Psoas muscle (tissue), 8 donors: ENCODE data around the gene TAS1R3. TPM values are rescaled to one million over a fixed set of nuclear protein-coding genes. Genes with fewer than 3 reads are reported as not detected.

ENCODE experiments used
- ATAC-seq, 4 donors: fragments of 200-7000 bp; cut with Tn5 transposase; one replicate each; pipeline ENCODE4 v1.9.1; 2020; ENCODE audit warnings: moderate library complexity in 3 of 4, mild to moderate bottlenecking in 2 of 4
- DNase-seq, 2 donors: peaks; one replicate each; pipeline ENCODE4 v3.0.0-alpha.2; 2020
- H3K27ac ChIP-seq: fragments of 200-600 bp; one replicate; pipeline ENCODE4 v1.8.0; 2022
- H3K27me3 ChIP-seq, 3 donors: fragments of 200-600 bp in 1 of 3; one replicate each; pipeline versions ENCODE4 v1.6.1 to v1.8.0; 2013 to 2022; ENCODE audit warnings: low read length in 2 of 3, mild to moderate bottlenecking in 2 of 3, moderate library complexity in 1 of 3; ENCODE audit not compliant: insufficient read depth in 3 of 3
- H3K36me3 ChIP-seq, 2 donors: fragments of 200-600 bp in 1 of 2; one replicate each; pipeline versions ENCODE4 v1.6.1 to v1.8.0; 2013 to 2022; ENCODE audit warnings: low read depth in 1 of 2, mild to moderate bottlenecking in 1 of 2, moderate library complexity in 1 of 2; ENCODE audit not compliant: insufficient read depth in 1 of 2
- H3K4me1 ChIP-seq: fragments of 200-600 bp; one replicate; pipeline ENCODE4 v1.8.0; 2022
- H3K4me3 ChIP-seq: fragments of 200-600 bp; one replicate; pipeline ENCODE4 v1.8.0; 2022; ENCODE audit warnings: mild to moderate bottlenecking
- H3K9me3 ChIP-seq: fragments of 200-600 bp; one replicate; pipeline ENCODE4 v1.8.0; 2022
- WGBS, 3 donors: extraction: QIAGEN DNeasy Blood & Tissue Kit; methylation state at CpG; one replicate each; pipeline versions ENCODE4 v1.1.6 to v1.1.7; 2013; 5-methylcytosine and 5-hydroxymethylcytosine counted together
- intact Hi-C, 2 donors: fragments of 100-400 bp; cut with DNase I; formaldehyde crosslinking; loops; one replicate each; pipeline versions ENCODE4 v1.11.0 to v1.14.2; 2022
- polyA plus RNA-seq, 3 donors: library from polyadenylated mRNA; stranded (reverse); fragments of 200-250 nt; gene quantifications; one replicate each; pipeline ENCODE4 v1.2.3, GENCODE V29; 2013
- total RNA-seq, 4 donors: library from RNA; stranded (reverse); fragmentation: NEBNext Ultra II Directional in 2 of 4; extraction: Animal tissue kit (Norgen Biotek cat#: 25700) in 2 of 4; gene quantifications; one replicate each; pipeline versions ENCODE4 v1.2.1 to v1.2.4, GENCODE V29; 2021 to 2023
- TF ChIP-seq, protein P1 (sequence below): fragments of 200-600 bp; IDR thresholded peaks from one replicate; pipeline ENCODE4 v1.8.0; 2022; ENCODE audit warnings: antibody characterized with exemption
- donor health status: healthy with polysubstance abuse.
- donor health status: DM: no; HTN: no; CAD: no; lungs with moderate emphysema.
- donor health status: Bipolar disorder and iron deficiency.
- donor health status: healthy.
- donor health status: DM: yes; HTN: yes; CAD: no.
- donor health status: DM: no; HTN: no; CAD: no.
- donor health status: DM: no; HTN: no; CAD: no.
- donor health status: DM: yes; HTN: yes; CAD: no.

The TAS1R3 gene
- total and polyA plus RNA-seq, 7 donors = 0.06 to 0.25 (median 0.09) TPM; not detected in 1

DNA sequence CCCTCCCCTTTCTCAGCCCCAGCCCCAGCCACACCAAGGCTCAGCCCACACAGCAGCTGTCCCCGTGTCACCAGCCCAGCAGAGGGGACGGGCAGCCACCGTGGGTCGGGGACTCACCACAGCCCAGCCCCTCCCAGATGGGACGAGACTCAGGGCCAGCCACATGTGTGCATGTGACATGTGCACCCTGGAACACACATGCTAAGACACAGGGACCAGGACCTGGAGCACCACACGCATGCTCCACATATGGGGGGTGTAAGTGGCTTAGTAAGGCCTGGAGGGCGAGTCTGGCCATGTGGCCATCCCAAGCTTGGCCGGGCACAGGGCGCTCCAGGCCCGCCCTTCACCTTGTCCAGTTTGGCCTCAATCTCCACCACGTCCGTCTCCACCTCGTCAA is 27.3 kb upstream of the TAS1R3 start:
- peak overlapping the region; percentile 67 for H3K27ac ChIP-seq
- ATAC-seq (no peak), DNase-seq (no peak)
- TF ChIP-seq, protein P1, sequence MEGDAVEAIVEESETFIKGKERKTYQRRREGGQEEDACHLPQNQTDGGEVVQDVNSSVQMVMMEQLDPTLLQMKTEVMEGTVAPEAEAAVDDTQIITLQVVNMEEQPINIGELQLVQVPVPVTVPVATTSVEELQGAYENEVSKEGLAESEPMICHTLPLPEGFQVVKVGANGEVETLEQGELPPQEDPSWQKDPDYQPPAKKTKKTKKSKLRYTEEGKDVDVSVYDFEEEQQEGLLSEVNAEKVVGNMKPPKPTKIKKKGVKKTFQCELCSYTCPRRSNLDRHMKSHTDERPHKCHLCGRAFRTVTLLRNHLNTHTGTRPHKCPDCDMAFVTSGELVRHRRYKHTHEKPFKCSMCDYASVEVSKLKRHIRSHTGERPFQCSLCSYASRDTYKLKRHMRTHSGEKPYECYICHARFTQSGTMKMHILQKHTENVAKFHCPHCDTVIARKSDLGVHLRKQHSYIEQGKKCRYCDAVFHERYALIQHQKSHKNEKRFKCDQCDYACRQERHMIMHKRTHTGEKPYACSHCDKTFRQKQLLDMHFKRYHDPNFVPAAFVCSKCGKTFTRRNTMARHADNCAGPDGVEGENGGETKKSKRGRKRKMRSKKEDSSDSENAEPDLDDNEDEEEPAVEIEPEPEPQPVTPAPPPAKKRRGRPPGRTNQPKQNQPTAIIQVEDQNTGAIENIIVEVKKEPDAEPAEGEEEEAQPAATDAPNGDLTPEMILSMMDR = no peak
- H3K4me3 ChIP-seq = no peak overlapping the region
- intact Hi-C loops = no loop called here
- no peaks in the 10 kb centered on the region for H3K9me3 ChIP-seq
- peaks cover 0 to 3% of the 10 kb centered on the region in 2 donors for H3K36me3 ChIP-seq
- WGBS, 3 donors = 65 to 74% (median 70%) methylated on average over 13 of the region's 13 CpGs
- peaks cover 33% of the 10 kb centered on the region for H3K4me1 ChIP-seq
- H3K27me3 ChIP-seq = no peaks in the 10 kb centered on the region

DNA sequence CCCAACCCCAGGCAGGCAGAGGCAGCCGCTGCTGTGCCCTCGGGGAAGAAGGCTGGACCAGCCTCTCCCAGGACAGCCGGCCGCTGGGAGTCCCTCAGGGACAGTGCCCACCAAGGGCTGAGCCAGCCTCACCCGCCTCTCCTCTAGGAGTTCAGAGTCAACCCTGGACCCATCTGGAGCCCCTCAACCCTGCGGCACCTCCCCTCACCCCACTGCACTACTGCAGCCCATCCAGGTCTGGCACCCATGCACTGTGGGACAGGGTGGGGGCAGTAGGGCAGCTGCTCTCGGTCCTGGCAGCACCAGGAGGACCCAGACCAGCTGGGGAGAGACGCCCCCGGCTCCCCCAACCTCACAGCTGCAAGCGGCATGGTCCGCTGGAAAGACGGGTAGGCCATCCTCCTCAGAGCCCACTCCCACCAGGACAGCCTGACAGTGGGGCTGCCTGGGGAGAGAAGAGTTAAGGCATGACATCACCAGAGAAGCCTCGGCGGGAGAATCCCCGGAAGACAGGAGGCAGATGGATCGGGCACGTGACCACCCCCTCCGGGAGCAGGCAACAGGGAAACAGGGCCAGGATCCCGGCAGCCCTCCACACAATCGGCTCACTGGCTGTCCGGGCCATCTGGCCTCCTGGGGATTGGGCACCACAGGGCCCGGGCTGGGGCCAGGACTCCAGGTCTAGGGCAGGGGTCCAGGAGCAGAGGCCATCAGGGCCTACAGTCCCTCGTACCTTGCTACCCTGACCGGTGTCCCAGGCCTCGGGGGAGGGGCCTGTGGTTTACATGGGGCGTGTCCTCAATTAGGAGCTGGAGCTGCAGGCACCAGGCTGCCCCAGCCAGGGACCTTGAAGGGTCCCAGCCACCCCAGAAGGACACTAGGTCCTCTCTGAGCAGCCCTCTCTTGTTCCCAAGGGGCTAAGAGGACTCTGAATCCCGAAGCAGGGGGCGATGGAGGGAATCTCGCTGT is 26.5 kb upstream of the TAS1R3 start:
- Histone ChIP-seq H3K36me3 (peaks cover 0 to 3% of the 10 kb centered on the region in 2 donors), H3K9me3 (no peaks in the 10 kb centered on the region), H3K27me3 (no peaks in the 10 kb centered on the region), H3K4me1 (peaks cover 42% of the 10 kb centered on the region), H3K4me3 (peak overlapping the region; percentile 93), H3K27ac (peak overlapping the region; percentile 67)
- peak; percentile 77 to 88 for DNase-seq
- intact Hi-C loops = loop anchor here in 1 of 2 donors (5.0 kb wide), 1 partner anchor 43 kb away; the partner anchor contains the start of gene DVL1
- 20 to 29% (median 21%) methylated on average over 28 to 29 of the region's 29 CpGs for WGBS, 3 donors
- TF ChIP-seq, protein P1 = no peak
- peak; percentile 4 to 27 (median 20) for ATAC-seq

DNA sequence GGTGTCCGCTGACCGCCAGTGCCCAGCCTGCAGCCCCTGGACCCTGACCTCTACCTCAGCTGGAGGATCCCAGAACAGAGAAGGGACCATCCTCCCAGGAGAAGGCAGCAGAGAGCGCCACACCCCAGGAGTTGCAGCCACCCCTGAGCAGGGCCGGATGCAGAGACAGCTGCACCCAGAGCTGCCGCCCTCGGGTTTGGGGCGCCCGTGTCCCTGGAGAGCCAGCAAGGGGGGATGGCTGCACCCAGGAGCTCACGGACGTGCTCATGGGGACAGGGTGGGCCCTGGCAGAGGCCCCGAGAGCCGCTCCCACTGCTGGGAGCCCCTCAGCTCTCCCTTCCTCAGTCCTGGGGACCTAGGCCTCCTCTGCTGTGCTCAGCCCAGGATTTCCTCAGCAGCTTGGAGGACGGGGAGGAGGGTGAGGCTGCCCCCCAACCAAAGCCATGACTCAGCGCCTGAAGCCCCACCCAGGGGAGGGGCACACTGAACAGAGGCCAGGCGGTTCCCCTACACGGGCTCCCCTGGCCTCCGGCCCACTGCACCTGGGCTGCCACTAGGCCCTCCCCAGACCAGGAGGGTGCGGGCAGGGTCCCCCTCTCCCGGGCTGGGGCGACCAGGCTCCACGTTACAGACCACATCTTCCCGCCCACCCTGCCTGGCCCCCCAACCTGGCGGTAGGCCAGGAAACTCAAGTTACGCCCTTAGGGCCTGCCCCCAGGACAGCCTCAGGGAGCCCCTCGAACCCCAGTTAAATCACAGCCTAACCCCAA is 25.6 kb upstream of the TAS1R3 start:
- intact Hi-C loops = loop anchor here in 1 of 2 donors (5.0 kb wide), 1 partner anchor 42 kb away; the partner anchor contains the start of gene DVL1
- H3K27ac ChIP-seq = peak overlapping the region; percentile 67

DNA sequence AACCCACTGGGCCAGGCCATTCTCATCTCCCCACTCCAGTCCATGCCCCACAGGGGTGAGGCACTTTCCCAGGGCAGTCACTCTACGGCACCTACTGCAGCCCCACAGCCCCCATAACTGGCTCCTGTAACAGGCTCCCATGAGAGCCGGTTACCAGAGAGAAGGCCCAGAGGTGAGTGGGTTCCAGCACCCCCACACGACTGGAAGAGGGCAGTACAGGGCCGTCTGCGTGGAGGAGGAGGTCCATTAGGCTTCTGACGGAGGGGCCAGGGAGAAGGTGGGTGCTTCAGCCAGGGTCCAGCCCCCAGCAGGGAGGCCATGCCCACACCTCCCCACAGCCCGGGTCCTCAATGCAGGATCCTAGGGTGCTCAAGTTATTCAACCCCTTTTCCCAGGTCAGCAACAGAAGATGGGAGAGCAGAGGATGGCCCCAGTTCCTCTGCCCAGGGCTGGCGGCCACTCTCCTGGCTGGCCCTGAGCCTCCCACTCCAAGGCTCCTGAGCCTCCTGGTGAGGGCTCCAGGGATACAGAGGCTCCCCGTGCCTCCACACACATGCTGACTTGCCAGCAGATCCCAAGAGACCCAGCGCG is 24.9 kb upstream of the TAS1R3 start:
- Histone ChIP-seq H3K36me3 (peaks cover 0 to 13% of the 10 kb centered on the region in 2 donors), H3K27me3 (no peaks in the 10 kb centered on the region), H3K27ac (peak overlapping the region; percentile 67), H3K4me1 (peaks cover 45% of the 10 kb centered on the region), H3K9me3 (no peaks in the 10 kb centered on the region), H3K4me3 (peak overlapping the region; percentile 93)
- DNase-seq (no peak), ATAC-seq (no peak)
- intact Hi-C loops = loop anchor here in 1 of 2 donors (5.0 kb wide), 1 partner anchor 41 kb away; the partner anchor contains the start of gene DVL1
- TF ChIP-seq, protein P1 = no peak
- WGBS, 3 donors = 17 to 49% (median 20%) methylated on average over 10 to 11 of the region's 11 CpGs

More for the DNA sequence above, 25.6 kb upstream of the TAS1R3 start:
- DNase-seq = peak; percentile 80 to 84
- peak in 3 of 4 donors; percentile 7 to 10 (median 9) for ATAC-seq
- H3K4me3 ChIP-seq = peak overlapping the region; percentile 93
- TF ChIP-seq, protein P1 = no peak
- peaks cover 45% of the 10 kb centered on the region for H3K4me1 ChIP-seq
- 20 to 29% (median 24%) methylated on average over 20 to 25 of the region's 25 CpGs for WGBS, 3 donors
- no peaks in the 10 kb centered on the region for H3K9me3 ChIP-seq
- H3K36me3 ChIP-seq = peaks cover 0 to 8% of the 10 kb centered on the region in 2 donors
- H3K27me3 ChIP-seq = no peaks in the 10 kb centered on the region
